AG09319 (cell line): ENCODE data around the gene ASB16.

Experiments used
- DNase-seq: peaks from one replicate; pipeline ENCODE4 v3.0.0-alpha.2; 2010; ENCODE audit warnings: low read depth; ENCODE audit errors: extremely low read depth
- TF ChIP-seq, protein P1 (sequence below): IDR thresholded peaks from 2 replicates; pipeline ENCODE4 v1.5.1; 2011; ENCODE audit warnings: low read depth, mild to moderate bottlenecking, inconsistent platforms, low read length, moderate library complexity

The ASB16 gene

DNA sequence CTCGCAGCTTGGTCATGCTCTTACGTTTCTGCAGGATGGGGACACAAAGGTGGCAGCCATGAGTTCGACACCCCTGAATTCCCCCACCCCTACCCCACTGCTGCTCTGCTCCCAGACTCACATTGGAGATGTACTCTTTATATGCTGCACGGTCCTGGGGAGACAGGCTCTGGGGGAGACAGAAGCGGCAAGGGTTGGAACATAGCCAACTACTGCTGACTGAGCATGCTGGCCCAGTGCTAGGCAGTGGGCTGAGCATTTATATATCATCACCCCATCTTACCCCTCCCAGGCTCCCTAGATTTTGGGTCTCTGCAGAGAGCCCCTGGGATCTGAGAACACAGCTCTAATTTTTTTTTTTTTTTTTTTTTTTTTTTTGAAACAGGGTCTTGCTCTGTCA lies 37.2 kb downstream of the ASB16 start:
- DNase-seq, result no peak
- TF ChIP-seq, protein P1, sequence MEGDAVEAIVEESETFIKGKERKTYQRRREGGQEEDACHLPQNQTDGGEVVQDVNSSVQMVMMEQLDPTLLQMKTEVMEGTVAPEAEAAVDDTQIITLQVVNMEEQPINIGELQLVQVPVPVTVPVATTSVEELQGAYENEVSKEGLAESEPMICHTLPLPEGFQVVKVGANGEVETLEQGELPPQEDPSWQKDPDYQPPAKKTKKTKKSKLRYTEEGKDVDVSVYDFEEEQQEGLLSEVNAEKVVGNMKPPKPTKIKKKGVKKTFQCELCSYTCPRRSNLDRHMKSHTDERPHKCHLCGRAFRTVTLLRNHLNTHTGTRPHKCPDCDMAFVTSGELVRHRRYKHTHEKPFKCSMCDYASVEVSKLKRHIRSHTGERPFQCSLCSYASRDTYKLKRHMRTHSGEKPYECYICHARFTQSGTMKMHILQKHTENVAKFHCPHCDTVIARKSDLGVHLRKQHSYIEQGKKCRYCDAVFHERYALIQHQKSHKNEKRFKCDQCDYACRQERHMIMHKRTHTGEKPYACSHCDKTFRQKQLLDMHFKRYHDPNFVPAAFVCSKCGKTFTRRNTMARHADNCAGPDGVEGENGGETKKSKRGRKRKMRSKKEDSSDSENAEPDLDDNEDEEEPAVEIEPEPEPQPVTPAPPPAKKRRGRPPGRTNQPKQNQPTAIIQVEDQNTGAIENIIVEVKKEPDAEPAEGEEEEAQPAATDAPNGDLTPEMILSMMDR, result no peak

DNA sequence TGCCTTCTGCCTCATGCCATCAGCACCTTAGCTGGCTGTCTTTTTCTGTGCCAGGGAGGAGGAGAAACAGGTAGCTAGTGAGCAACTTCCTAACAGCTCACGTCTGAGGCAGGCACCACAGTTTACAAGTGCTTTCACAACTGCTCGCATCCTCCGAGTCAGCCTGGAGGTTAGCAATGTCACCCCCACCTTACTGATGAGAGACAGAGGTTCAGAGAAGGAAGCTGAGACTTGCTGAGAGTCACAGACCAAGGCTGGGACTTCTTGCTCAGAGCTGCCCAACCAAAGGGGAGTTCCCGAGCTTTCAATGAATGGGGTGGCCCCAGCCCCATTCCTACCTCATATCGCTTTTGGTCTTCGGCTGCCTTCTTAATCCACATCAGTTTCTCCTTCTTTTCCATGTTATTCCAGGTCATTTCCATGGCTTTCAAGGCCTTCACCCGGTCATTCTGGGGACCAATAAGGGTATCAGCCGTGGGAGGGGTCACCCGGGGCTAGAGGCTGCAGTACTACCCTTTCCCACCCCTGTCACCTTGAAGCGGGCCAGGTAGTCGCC lies 39.4 kb downstream of the ASB16 start:
- DNase-seq, result no peak
- TF ChIP-seq, protein P1, result no peak

DNA sequence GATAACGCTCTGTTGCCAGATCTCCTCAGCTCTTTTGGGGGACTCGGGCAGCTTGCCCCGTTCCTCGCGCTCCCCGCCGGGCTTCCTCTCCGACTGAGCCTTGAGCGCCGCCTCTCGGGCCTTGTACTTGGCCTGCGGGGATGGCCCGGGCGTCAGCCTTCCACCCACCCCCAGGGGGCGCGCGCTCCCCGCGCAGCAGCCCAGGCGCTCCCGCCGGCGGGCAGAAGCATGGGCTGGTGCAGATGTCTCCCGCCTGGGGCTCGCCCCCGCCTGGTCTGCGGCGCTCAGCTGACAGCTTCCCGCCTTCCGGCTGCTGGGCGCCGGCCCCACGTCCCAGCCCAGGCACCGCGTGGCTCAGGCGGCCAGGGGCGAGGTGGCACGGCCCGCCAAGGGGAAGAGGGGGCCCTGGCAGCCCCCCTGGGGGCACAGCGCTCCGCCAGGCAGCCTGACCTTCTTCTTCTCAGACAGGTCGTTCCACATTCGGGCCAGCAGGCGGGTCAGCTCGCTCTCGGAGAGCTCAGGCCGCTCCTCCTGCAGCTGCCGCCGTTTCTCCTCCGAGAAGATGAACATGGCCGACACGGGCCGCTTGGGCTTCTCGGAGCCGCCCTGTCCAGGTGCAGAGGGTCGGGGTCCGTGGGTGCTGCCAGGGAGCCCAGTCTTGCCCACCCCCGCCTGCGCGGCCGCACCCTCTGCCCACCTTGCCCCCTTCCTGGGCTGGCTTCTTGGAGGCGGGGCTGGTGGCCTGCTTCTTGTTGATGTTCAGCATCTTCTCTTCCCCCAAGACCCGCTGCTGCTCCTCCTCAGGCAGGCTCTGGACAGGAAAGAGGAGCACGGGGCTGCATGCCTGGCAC lies 40.1 kb downstream of the ASB16 start:
- no peak for DNase-seq
- TF ChIP-seq, protein P1, result peak; percentile 77

DNA sequence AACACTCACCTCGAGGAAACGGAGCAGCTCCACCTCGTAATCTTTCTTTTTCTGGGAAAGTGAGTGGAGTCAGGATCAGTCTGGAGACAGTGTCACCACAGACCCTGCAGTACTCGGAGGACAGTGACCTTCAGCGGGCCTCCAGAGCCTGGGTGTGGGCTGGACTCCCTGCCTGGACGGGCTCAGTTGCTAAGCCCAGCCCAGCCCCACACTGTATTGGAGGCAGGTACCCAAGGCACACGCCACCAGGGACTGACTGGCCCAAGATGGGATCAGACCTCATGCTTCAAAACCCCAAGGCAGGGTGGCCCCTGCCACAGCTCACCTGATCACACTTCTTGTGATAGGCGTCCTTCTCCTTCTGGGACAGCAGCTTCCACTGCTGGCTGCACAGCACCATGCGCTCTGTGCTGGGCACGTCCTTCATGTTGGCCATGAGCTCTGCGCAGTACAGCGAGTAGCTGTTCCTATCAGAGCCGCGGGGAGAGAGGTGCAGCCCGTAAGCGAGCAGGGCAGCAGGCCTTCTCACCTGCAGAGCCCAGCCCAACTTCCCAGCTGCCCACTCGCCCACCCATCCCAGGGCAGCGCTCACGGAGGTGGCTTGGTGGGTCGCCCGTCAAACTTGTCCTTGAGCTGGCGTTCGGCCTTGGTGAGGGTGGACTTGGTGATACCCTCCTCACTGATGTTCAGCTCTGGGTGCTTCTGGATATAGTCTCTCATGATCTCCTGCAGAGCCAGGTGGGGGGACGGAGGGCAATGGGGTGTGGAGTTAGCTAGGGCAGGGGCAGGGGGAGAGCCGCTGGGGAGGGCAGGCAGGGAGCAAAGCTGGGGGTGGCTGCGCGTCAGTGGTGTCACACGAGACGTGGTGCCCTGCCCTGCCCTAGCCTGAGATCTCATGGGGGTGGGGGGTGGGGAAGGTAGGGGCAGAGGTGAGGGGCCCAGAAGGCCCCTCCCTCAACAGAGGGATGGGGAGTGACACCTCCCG lies 41.1 kb downstream of the ASB16 start:
- TF ChIP-seq, protein P1, result no peak
- DNase-seq, result no peak

DNA sequence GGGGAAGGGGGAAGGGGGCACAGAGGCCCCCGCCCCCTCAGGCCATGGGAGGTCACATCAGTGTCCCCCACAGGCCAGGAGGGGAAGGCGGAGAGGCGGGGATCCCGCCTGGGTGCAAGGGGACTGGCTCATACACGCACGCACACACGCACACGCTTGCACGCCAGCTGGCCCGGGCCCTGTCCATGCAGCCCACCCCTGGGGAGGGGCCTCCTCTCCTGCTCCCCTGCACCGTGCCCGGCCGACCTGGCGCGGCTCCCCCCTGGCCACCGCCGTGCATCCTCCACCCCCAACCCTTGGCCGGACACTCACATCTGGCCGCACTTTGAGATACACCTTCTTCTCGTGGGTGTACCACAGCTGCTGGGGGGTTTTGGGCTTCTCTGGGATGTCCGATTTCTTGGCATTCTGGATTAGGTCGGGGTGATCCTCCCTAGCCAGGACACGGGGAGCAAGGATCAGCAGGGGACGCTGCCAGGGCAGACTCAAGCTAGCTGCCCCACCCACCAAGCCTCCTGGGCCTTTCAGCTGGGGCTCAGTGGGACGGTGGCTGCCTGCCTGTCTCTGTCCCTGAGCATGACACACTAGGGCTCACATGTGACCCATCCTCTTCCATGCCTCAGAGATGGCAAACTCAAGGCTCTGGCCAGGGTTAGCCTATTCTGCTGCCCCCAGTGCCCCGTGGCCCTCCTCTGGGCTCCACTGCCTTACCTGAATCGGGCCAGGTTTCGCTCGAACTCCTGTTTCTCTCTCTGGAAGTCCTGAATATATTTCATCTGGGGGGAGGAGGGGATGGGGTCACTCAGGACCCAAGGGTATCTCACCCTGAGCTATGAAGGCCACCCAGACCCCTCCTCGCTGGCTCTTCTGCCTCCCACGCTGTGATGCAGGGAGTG lies 42.3 kb downstream of the ASB16 start:
- no peak for DNase-seq
- TF ChIP-seq, protein P1, result no peak

DNA sequence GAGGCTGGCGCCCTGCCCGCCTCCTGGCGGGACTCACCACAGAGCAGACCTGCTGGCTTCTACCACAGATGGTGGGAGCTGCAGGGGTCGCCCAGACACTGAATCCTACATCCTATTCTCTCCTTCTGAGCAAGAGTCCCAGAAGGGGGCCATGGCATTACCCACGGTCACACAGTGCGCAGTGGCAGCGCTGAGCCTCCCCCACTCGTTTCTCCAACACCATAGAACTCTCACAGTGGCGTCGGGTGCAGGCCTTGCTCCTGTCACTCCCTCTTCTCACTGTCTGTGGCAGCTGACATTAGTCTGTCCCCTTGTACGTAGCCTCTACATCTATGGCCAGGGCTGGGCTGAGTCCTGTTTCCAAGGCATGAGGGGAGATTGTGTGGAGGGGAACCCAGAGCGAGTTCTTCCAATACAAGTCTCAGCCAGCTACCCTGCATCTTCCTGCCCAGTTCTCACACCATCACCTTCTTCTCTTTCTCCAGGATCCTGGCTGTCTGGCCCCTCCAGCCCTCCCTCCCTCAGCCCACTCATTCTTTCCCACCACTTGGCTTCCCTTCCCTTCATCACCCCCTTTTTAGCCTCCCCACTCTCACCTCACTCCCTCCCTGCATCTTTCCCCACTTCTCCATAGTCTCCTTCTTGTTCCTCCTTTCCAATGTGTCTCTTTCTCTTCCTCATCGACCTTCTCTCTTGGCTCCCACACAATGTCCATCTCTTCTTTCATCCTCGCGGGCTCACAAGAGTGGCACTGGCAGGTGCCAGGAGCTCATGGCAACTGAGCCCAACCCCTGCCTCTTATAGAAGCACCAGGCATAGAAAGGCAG lies 43.1 kb downstream of the ASB16 start:
- TF ChIP-seq, protein P1, result no peak
- no peak for DNase-seq
